ENCODE measurements around the gene AAK1.

GRCh38 chr2:69619725-69620124 lies 23.8 kb downstream of the AAK1 start:
- TF ChIP-seq NBN (conservative IDR thresholded peaks at IDR 0.05) (no peak), KAT8 (CRISPR knock-in tag; IDR thresholded peaks at IDR 0.05) (no peak), MIER2 (CRISPR knock-in tag; IDR thresholded peaks at IDR 0.05) (no peak), SCMH1 (CRISPR knock-in tag; IDR thresholded peaks at IDR 0.05; ENCODE audit: borderline replicate concordance) (no peak), NFYB (CRISPR knock-in tag; IDR thresholded peaks at IDR 0.05) (no peak), ZNF747 (CRISPR knock-in tag; IDR thresholded peaks at IDR 0.05; ENCODE audit: borderline replicate concordance) (no peak), NR2C2 (CRISPR knock-in tag; IDR thresholded peaks at IDR 0.05; ENCODE audit: borderline replicate concordance) (no peak), GFI1 (CRISPR knock-in tag; IDR thresholded peaks at IDR 0.05; ENCODE audit: borderline replicate concordance) (no peak), RCOR2 (CRISPR knock-in tag; IDR thresholded peaks at IDR 0.05) (no peak), POLR2A (IDR thresholded peaks at IDR 0.05; ENCODE audit: insufficient read depth in 1 of 2, low read depth in 2 of 2, low read length in 2 of 2) (no peak), ZNF280D (CRISPR knock-in tag; IDR thresholded peaks at IDR 0.05) (no peak)
- TF ChIP-seq, protein P1, sequence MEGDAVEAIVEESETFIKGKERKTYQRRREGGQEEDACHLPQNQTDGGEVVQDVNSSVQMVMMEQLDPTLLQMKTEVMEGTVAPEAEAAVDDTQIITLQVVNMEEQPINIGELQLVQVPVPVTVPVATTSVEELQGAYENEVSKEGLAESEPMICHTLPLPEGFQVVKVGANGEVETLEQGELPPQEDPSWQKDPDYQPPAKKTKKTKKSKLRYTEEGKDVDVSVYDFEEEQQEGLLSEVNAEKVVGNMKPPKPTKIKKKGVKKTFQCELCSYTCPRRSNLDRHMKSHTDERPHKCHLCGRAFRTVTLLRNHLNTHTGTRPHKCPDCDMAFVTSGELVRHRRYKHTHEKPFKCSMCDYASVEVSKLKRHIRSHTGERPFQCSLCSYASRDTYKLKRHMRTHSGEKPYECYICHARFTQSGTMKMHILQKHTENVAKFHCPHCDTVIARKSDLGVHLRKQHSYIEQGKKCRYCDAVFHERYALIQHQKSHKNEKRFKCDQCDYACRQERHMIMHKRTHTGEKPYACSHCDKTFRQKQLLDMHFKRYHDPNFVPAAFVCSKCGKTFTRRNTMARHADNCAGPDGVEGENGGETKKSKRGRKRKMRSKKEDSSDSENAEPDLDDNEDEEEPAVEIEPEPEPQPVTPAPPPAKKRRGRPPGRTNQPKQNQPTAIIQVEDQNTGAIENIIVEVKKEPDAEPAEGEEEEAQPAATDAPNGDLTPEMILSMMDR (CRISPR knock-in tag; IDR thresholded peaks at IDR 0.05): no peak
- TF ChIP-seq, protein P2, sequence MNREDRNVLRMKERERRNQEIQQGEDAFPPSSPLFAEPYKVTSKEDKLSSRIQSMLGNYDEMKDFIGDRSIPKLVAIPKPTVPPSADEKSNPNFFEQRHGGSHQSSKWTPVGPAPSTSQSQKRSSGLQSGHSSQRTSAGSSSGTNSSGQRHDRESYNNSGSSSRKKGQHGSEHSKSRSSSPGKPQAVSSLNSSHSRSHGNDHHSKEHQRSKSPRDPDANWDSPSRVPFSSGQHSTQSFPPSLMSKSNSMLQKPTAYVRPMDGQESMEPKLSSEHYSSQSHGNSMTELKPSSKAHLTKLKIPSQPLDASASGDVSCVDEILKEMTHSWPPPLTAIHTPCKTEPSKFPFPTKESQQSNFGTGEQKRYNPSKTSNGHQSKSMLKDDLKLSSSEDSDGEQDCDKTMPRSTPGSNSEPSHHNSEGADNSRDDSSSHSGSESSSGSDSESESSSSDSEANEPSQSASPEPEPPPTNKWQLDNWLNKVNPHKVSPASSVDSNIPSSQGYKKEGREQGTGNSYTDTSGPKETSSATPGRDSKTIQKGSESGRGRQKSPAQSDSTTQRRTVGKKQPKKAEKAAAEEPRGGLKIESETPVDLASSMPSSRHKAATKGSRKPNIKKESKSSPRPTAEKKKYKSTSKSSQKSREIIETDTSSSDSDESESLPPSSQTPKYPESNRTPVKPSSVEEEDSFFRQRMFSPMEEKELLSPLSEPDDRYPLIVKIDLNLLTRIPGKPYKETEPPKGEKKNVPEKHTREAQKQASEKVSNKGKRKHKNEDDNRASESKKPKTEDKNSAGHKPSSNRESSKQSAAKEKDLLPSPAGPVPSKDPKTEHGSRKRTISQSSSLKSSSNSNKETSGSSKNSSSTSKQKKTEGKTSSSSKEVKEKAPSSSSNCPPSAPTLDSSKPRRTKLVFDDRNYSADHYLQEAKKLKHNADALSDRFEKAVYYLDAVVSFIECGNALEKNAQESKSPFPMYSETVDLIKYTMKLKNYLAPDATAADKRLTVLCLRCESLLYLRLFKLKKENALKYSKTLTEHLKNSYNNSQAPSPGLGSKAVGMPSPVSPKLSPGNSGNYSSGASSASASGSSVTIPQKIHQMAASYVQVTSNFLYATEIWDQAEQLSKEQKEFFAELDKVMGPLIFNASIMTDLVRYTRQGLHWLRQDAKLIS (CRISPR knock-in tag; IDR thresholded peaks at IDR 0.05): no peak
